ENCODE data around the gene SCAMP4. TPM values are rescaled to one million over a fixed set of nuclear protein-coding genes. Genes with fewer than 3 reads are reported as not detected.

The SCAMP4 gene
- total and polyA plus RNA-seq, 2 of the 13 experiments (the other 11 are each of a cell fraction or from before 2014, with no cell fraction given): 10.7 to 13.7 TPM

GRCh38 chr19:1871140-1871597 is 34.0 kb upstream of the SCAMP4 start (continued):
- TF ChIP-seq ZBED4 (CRISPR knock-in tag; IDR thresholded peaks at IDR 0.05; ENCODE audit: borderline replicate concordance): 0 out of 2 replicates have a peak, but pooled peaks have one; percentile 29
- TF ChIP-seq NFKB2 (CRISPR knock-in tag; IDR thresholded peaks at IDR 0.05; ENCODE audit: borderline replicate concordance): peak; percentile 21; the same call in 1 of the 2 replicates
- 0 out of 4 replicates have a peak, but pooled peaks of 1 of the 2 experiments have one; percentile 7 for TF ChIP-seq REST (IDR thresholded peaks at IDR 0.05; ENCODE audit: borderline replicate concordance in 1 of 2, low read depth in 1 of 2, low read length in 2 of 2)
- TF ChIP-seq ZFX (CRISPR knock-in tag; IDR thresholded peaks at IDR 0.05; ENCODE audit: low read depth): peak; percentile 91
- peak; percentile 66; the same call in 1 of the 2 replicates for TF ChIP-seq ZNF264 (CRISPR knock-in tag; IDR thresholded peaks at IDR 0.05)
- no peak for TF ChIP-seq PCBP2 (optimal IDR thresholded peaks at IDR 0.05; ENCODE audit: low read depth, low read length, poor library complexity, severe bottlenecking)
- no peak for TF ChIP-seq SIN3B (IDR thresholded peaks at IDR 0.05; ENCODE audit: low read length)
- 0 out of 2 replicates have a peak, but pooled peaks have one; percentile 18 for TF ChIP-seq CBFB (CRISPR knock-in tag; IDR thresholded peaks at IDR 0.05)
- TF ChIP-seq ONECUT2 (CRISPR knock-in tag; IDR thresholded peaks at IDR 0.05): no peak
- TF ChIP-seq ZNF777 (CRISPR knock-in tag; IDR thresholded peaks at IDR 0.05): no peak
- peak; percentile 93 for TF ChIP-seq RARA (CRISPR knock-in tag; IDR thresholded peaks at IDR 0.05)
- TF ChIP-seq PAX8 (CRISPR knock-in tag; IDR thresholded peaks at IDR 0.05; ENCODE audit: borderline replicate concordance): no peak
- TF ChIP-seq ZNF34 (CRISPR knock-in tag; IDR thresholded peaks at IDR 0.05; ENCODE audit: borderline replicate concordance): no peak
- 0 out of 2 replicates have a peak, but pooled peaks have one; percentile 46 for TF ChIP-seq SNAPC4 (CRISPR knock-in tag; IDR thresholded peaks at IDR 0.05)
- no peak for TF ChIP-seq STAT5B (CRISPR knock-in tag; IDR thresholded peaks at IDR 0.05)

Data from HepG2 (cell line).